ENCODE measurements around the gene MBD3. TPM values are rescaled to one million over a fixed set of nuclear protein-coding genes. Genes with fewer than 3 reads are reported as not detected.

MBD3 gene
- polyA plus RNA-seq, 1 donor (not counting 4 experiments of a cell fraction or from before 2014, with no cell fraction given) = 16.6 TPM

DNA sequence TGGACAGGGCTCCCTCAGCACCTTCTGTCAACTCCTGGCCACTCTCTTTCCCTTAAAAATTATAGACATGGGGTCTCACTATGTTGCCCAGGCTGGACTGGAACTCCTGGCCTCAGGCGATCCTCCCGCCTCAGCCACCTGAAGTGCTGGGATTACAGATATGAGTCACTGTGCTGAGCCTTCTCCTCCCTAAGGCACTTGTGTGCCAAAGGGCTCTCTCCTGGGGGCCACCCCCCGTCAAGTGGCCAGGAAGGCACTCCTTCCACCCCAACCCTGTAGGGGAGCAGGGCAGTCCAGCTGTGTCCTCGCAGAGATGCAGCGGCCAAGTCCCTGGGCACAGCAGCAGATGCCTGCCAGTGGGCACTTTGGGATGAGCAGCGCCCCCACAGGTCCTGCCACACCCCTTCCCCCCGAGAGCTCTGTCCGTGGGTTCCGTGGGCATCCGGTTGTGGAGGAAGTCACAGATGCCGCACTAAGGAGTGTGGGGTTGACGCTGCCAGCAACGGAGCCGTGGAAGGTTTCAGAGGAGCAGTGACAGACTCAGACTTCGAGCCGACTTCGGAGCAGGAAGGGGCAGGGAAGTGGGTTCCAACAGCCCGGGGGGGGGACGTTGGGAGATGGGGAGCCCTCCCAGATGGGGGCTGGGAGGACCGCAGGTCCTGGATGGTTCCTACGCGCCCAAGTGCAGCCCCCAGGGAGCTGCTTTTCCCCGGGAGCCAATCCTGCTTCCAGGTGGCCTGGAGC lies 15.9 kb upstream of the MBD3 start:
- Histone ChIP-seq H3K36me3 (ENCODE audit: control insufficient read depth in 2 of 2, extremely low read depth in 1 of 2, insufficient read depth in 2 of 2, low read length in 2 of 2) (peaks cover 8 to 19% of the 10 kb centered on the region in 2 experiments), H3K27me3 (ENCODE audit: control insufficient read depth, extremely low read depth, insufficient read depth, low read length) (no peaks in the 10 kb centered on the region), H3K9ac (ENCODE audit: control insufficient read depth, extremely low read depth, insufficient read depth, low read length) (no peak overlapping the region), H3K9me1 (ENCODE audit: control insufficient read depth, extremely low read depth, insufficient read depth, low read length) (no peaks in the 10 kb centered on the region), H3K4me2 (ENCODE audit: control insufficient read depth, extremely low read depth, insufficient read depth, low read depth, low read length) (no peak overlapping the region), H4K20me1 (ENCODE audit: control insufficient read depth, extremely low read depth, insufficient read depth, low read length) (no peaks in the 10 kb centered on the region), H3K79me2 (ENCODE audit: control insufficient read depth, insufficient read depth, low read length) (peaks cover 17% of the 10 kb centered on the region), H3K27ac (ENCODE audit: control insufficient read depth, insufficient read depth, low read length) (no peak overlapping the region), H3K4me1 (ENCODE audit: control insufficient read depth, extremely low read depth, insufficient read depth, low read length) (peaks cover 8% of the 10 kb centered on the region), H2AFZ (ENCODE audit: control insufficient read depth, low read length) (no peak overlapping the region), H3K4me3 (ENCODE audit: control insufficient read depth in 2 of 3, extremely low read depth in 1 of 3, insufficient read depth in 2 of 3, low read depth in 1 of 3, low read length in 3 of 3) (no peak overlapping the region), H3K9me3 (ENCODE audit: control insufficient read depth, low read depth, low read length) (no peaks in the 10 kb centered on the region)
- FAIRE-seq = no peak
- TF ChIP-seq, protein P1, sequence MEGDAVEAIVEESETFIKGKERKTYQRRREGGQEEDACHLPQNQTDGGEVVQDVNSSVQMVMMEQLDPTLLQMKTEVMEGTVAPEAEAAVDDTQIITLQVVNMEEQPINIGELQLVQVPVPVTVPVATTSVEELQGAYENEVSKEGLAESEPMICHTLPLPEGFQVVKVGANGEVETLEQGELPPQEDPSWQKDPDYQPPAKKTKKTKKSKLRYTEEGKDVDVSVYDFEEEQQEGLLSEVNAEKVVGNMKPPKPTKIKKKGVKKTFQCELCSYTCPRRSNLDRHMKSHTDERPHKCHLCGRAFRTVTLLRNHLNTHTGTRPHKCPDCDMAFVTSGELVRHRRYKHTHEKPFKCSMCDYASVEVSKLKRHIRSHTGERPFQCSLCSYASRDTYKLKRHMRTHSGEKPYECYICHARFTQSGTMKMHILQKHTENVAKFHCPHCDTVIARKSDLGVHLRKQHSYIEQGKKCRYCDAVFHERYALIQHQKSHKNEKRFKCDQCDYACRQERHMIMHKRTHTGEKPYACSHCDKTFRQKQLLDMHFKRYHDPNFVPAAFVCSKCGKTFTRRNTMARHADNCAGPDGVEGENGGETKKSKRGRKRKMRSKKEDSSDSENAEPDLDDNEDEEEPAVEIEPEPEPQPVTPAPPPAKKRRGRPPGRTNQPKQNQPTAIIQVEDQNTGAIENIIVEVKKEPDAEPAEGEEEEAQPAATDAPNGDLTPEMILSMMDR (optimal IDR thresholded peaks at IDR 0.05 in 1 of 3, IDR thresholded peaks at IDR 0.05 in 1 of 3, conservative IDR thresholded peaks at IDR 0.05 in 1 of 3; ENCODE audit: extremely low read depth in 1 of 3, insufficient read depth in 2 of 3, low read length in 3 of 3) = no peak
- no peak for TF ChIP-seq EZH2 (IDR thresholded peaks at IDR 0.05; ENCODE audit: low read length)
- no peak for DNase-seq (ENCODE audit: low read depth, low spot score)
- dilution Hi-C loops (cut with MboI; ENCODE audit: extremely low pct_ligation_motif_present, low sequenced_read_pairs) = no loop called here

DNA sequence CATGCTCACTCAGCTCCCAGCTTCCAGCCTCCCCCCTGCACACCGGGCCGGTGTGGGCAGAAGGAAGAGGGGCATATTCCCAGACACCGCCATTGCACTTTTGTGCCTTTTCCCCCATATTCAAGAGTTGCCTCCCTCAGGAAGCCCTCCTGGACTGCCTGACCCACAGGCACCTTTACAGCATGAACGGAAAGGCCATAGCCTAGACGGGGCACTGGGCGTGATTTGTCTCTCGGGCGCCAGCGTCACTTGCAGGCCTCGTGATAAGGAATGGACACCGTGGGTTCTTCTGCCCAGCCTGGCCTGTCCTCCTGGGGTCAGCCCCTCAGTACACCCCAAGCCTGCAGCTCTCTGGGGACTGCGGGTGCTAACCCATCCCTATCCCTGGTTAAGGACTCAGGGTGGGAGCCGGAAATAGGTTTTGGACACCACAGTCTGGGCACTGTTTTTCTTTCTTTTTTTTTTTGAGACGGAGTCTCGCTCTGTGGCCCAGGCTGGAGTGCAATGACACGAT lies 13.5 kb upstream of the MBD3 start:
- H3K4me2 ChIP-seq (ENCODE audit: control insufficient read depth, extremely low read depth, insufficient read depth, low read depth, low read length) = peak overlapping the region; percentile 98
- H2AFZ ChIP-seq (ENCODE audit: control insufficient read depth, low read length) = peak overlapping the region; percentile 99
- peaks cover 40% of the 10 kb centered on the region for H3K79me2 ChIP-seq (ENCODE audit: control insufficient read depth, insufficient read depth, low read length)
- H3K36me3 ChIP-seq (ENCODE audit: control insufficient read depth in 2 of 2, extremely low read depth in 1 of 2, insufficient read depth in 2 of 2, low read length in 2 of 2) = peaks cover 9 to 13% of the 10 kb centered on the region in 2 experiments
- H3K27me3 ChIP-seq (ENCODE audit: control insufficient read depth, extremely low read depth, insufficient read depth, low read length) = no peaks in the 10 kb centered on the region
- H3K9me1 ChIP-seq (ENCODE audit: control insufficient read depth, extremely low read depth, insufficient read depth, low read length) = no peaks in the 10 kb centered on the region
- FAIRE-seq (no peak), DNase-seq (ENCODE audit: low read depth, low spot score) (no peak)
- H4K20me1 ChIP-seq (ENCODE audit: control insufficient read depth, extremely low read depth, insufficient read depth, low read length) = no peaks in the 10 kb centered on the region
- dilution Hi-C loops (cut with MboI; ENCODE audit: extremely low pct_ligation_motif_present, low sequenced_read_pairs) = no loop called here
- no peaks in the 10 kb centered on the region for H3K9me3 ChIP-seq (ENCODE audit: control insufficient read depth, low read depth, low read length)
- no peak for TF ChIP-seq EZH2 (IDR thresholded peaks at IDR 0.05; ENCODE audit: low read length)
- TF ChIP-seq, protein P1 (optimal IDR thresholded peaks at IDR 0.05 in 1 of 3, IDR thresholded peaks at IDR 0.05 in 1 of 3, conservative IDR thresholded peaks at IDR 0.05 in 1 of 3; ENCODE audit: extremely low read depth in 1 of 3, insufficient read depth in 2 of 3, low read length in 3 of 3) = peak in 1 of 3 experiments; percentile 1
- H3K27ac ChIP-seq (ENCODE audit: control insufficient read depth, insufficient read depth, low read length) = peak overlapping the region; percentile 90
- peak overlapping the region; percentile 87 for H3K9ac ChIP-seq (ENCODE audit: control insufficient read depth, extremely low read depth, insufficient read depth, low read length)
- peak overlapping the region; percentile 81 to 96 (median 94) for H3K4me3 ChIP-seq (ENCODE audit: control insufficient read depth in 2 of 3, extremely low read depth in 1 of 3, insufficient read depth in 2 of 3, low read depth in 1 of 3, low read length in 3 of 3)
- H3K4me1 ChIP-seq (ENCODE audit: control insufficient read depth, extremely low read depth, insufficient read depth, low read length) = peaks cover 8% of the 10 kb centered on the region
